ENCODE results near the gene GABRG3. TPM values are rescaled to one million over a fixed set of nuclear protein-coding genes. Genes with fewer than 3 reads are reported as not detected.

Gene GABRG3
- total and polyA plus RNA-seq, 2 donors from 2014 or later: not detected

DNA sequence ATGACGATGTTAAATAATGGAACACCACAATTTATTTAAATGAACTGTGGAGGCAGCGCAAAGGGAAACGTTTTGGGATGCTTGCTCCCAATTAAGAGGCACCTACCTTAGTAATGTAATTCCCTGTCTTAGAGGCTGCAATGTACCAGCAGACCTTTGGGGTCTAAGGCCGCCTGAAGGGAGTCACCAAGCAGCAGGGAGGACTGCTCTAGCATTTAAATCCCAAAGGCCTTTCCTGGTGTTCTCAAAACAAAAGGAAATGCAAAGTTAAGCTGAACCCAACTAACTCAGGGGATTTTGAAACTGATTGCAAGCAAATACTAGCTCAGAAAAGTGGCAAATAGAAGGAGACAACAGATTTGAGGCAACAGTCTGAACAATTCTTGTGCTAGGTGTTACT is 510.8 kb downstream of the GABRG3 start:
- TF ChIP-seq, protein P1, sequence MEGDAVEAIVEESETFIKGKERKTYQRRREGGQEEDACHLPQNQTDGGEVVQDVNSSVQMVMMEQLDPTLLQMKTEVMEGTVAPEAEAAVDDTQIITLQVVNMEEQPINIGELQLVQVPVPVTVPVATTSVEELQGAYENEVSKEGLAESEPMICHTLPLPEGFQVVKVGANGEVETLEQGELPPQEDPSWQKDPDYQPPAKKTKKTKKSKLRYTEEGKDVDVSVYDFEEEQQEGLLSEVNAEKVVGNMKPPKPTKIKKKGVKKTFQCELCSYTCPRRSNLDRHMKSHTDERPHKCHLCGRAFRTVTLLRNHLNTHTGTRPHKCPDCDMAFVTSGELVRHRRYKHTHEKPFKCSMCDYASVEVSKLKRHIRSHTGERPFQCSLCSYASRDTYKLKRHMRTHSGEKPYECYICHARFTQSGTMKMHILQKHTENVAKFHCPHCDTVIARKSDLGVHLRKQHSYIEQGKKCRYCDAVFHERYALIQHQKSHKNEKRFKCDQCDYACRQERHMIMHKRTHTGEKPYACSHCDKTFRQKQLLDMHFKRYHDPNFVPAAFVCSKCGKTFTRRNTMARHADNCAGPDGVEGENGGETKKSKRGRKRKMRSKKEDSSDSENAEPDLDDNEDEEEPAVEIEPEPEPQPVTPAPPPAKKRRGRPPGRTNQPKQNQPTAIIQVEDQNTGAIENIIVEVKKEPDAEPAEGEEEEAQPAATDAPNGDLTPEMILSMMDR (IDR thresholded peaks at IDR 0.05; ENCODE audit: borderline replicate concordance, extremely low read depth, insufficient read depth): no peak
- Histone ChIP-seq H3K27me3 (ENCODE audit: control insufficient read depth, insufficient read depth, low read length) (no peaks in the 10 kb centered on the region), H3K4me1 (ENCODE audit: control insufficient read depth in 2 of 3, insufficient read depth in 2 of 3, low read depth in 1 of 3, low read length in 3 of 3) (no peaks in the 10 kb centered on the region), H3K4me3 (ENCODE audit: low read length in 3 of 3) (no peak overlapping the region), H3K9me3 (ENCODE audit: control insufficient read depth in 2 of 3, insufficient read depth in 1 of 3, low read length in 3 of 3) (no peaks in the 10 kb centered on the region), H3K36me3 (ENCODE audit: control insufficient read depth in 2 of 3, insufficient read depth in 3 of 3, low read length in 3 of 3) (no peaks in the 10 kb centered on the region), H3K27ac (ENCODE audit: low read depth in 2 of 2, low read length in 2 of 2) (no peak overlapping the region), H3K9ac (ENCODE audit: low read length in 3 of 3) (no peak overlapping the region)
- FAIRE-seq (no peak), DNase-seq (no peak)
- intact Hi-C loops (cut with DNase I): no loop called here

DNA sequence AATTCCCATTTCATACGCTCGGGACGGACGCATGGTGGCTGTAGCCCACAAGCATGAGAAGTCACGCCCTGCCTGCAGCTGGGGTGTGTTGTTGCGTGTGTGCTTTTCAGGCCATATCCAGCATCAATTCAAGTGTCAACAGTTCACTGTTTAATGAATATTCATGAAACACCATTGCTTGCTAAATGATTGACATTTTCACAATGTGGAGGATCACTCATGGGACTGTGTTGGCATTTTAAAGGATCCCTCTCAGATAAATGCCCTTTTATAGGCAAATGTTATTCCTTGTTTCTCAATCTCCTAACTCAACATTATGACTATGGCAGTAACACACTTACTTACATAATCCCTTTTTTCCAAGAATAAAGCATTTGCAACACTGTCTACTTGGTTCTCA is 511.3 kb downstream of the GABRG3 start:
- Histone ChIP-seq H3K27ac (ENCODE audit: low read depth in 2 of 2, low read length in 2 of 2) (no peak overlapping the region), H3K27me3 (ENCODE audit: control insufficient read depth, insufficient read depth, low read length) (no peaks in the 10 kb centered on the region), H3K9ac (ENCODE audit: low read length in 3 of 3) (no peak overlapping the region), H3K9me3 (ENCODE audit: control insufficient read depth in 2 of 3, insufficient read depth in 1 of 3, low read length in 3 of 3) (no peaks in the 10 kb centered on the region), H3K4me1 (ENCODE audit: control insufficient read depth in 2 of 3, insufficient read depth in 2 of 3, low read depth in 1 of 3, low read length in 3 of 3) (no peaks in the 10 kb centered on the region), H3K36me3 (ENCODE audit: control insufficient read depth in 2 of 3, insufficient read depth in 3 of 3, low read length in 3 of 3) (no peaks in the 10 kb centered on the region), H3K4me3 (ENCODE audit: low read length in 3 of 3) (no peak overlapping the region)
- intact Hi-C loops (cut with DNase I): no loop called here
- FAIRE-seq: no peak
- TF ChIP-seq, protein P1 (IDR thresholded peaks at IDR 0.05; ENCODE audit: borderline replicate concordance, extremely low read depth, insufficient read depth): no peak
- DNase-seq: no peak

DNA sequence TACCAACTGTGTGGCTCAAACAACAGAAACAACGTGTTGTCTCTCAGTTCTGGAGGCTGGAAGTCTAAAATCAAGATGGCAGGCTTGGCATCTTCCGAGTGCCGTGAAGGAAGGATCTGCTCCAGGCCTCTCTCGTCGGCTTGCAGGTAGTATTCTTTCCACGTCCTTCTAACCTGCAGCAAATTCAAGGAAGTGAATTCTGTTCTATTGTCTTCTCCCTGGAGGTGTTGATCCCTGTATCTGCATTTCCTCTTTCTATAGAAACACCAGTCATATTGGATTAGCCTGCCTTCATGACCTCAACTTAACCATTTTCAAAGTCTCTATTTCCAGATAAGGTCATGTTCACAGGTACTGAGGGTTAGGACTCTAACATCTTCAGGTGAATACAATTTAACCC is 512.1 kb downstream of the GABRG3 start:
- intact Hi-C loops (cut with DNase I): no loop called here
- no peak for DNase-seq
- H3K36me3 ChIP-seq (ENCODE audit: control insufficient read depth in 2 of 3, insufficient read depth in 3 of 3, low read length in 3 of 3): no peaks in the 10 kb centered on the region
- no peaks in the 10 kb centered on the region for H3K27me3 ChIP-seq (ENCODE audit: control insufficient read depth, insufficient read depth, low read length)
- no peak for FAIRE-seq
- no peaks in the 10 kb centered on the region for H3K4me1 ChIP-seq (ENCODE audit: control insufficient read depth in 2 of 3, insufficient read depth in 2 of 3, low read depth in 1 of 3, low read length in 3 of 3)
- H3K9ac ChIP-seq (ENCODE audit: low read length in 3 of 3): no peak overlapping the region
- no peak overlapping the region for H3K4me3 ChIP-seq (ENCODE audit: low read length in 3 of 3)
- H3K27ac ChIP-seq (ENCODE audit: low read depth in 2 of 2, low read length in 2 of 2): no peak overlapping the region
- no peaks in the 10 kb centered on the region for H3K9me3 ChIP-seq (ENCODE audit: control insufficient read depth in 2 of 3, insufficient read depth in 1 of 3, low read length in 3 of 3)
- TF ChIP-seq, protein P1 (IDR thresholded peaks at IDR 0.05; ENCODE audit: borderline replicate concordance, extremely low read depth, insufficient read depth): no peak

DNA sequence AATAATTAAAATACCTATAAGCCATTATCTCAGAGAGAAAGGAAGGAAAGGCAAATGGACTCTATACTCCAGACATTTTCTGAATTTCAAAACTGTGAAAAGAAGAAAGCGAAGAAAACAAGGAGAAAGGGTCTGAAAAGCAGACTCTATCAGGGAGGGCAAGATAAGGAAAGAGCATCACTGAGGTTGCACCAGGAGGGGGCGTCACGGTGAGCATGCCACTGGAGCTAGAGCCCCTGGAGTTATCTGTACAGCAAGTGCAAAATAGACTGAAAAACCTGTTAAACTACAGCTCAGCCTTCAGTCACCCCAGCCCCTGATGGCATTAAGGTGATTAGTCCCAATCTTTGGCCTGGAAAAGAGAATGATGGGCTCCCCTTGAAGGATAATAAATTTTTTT is 514.3 kb downstream of the GABRG3 start:
- intact Hi-C loops (cut with DNase I): no loop called here
- no peak overlapping the region for H3K4me3 ChIP-seq (ENCODE audit: low read length in 3 of 3)
- H3K27ac ChIP-seq (ENCODE audit: low read depth in 2 of 2, low read length in 2 of 2): no peak overlapping the region
- no peak overlapping the region for H3K9ac ChIP-seq (ENCODE audit: low read length in 3 of 3)
- H3K4me1 ChIP-seq (ENCODE audit: control insufficient read depth in 2 of 3, insufficient read depth in 2 of 3, low read depth in 1 of 3, low read length in 3 of 3): no peaks in the 10 kb centered on the region
- H3K9me3 ChIP-seq (ENCODE audit: control insufficient read depth in 2 of 3, insufficient read depth in 1 of 3, low read length in 3 of 3): no peaks in the 10 kb centered on the region
- no peaks in the 10 kb centered on the region for H3K27me3 ChIP-seq (ENCODE audit: control insufficient read depth, insufficient read depth, low read length)
- TF ChIP-seq, protein P1 (IDR thresholded peaks at IDR 0.05; ENCODE audit: borderline replicate concordance, extremely low read depth, insufficient read depth): no peak
- no peak for FAIRE-seq
- no peak for DNase-seq
- no peaks in the 10 kb centered on the region for H3K36me3 ChIP-seq (ENCODE audit: control insufficient read depth in 2 of 3, insufficient read depth in 3 of 3, low read length in 3 of 3)
